ENCODE measurements around the gene GNG7.
A peak's percentile ranks its signal among the peaks of the same experiment; 100 is the strongest.

GNG7 gene

GRCh38 chr19:2702170-2703076 lies at the start of gene GNG7:
GNG7 (minus strand) TSS chr19:2702694; CDS start chr19:2520688, 182,006 bp downstream.
- peak; percentile 90 to 96 for DNase-seq

GRCh38 chr19:2751438-2751830 lies 48.9 kb upstream of the GNG7 start:
- no peak for DNase-seq

DNA sequence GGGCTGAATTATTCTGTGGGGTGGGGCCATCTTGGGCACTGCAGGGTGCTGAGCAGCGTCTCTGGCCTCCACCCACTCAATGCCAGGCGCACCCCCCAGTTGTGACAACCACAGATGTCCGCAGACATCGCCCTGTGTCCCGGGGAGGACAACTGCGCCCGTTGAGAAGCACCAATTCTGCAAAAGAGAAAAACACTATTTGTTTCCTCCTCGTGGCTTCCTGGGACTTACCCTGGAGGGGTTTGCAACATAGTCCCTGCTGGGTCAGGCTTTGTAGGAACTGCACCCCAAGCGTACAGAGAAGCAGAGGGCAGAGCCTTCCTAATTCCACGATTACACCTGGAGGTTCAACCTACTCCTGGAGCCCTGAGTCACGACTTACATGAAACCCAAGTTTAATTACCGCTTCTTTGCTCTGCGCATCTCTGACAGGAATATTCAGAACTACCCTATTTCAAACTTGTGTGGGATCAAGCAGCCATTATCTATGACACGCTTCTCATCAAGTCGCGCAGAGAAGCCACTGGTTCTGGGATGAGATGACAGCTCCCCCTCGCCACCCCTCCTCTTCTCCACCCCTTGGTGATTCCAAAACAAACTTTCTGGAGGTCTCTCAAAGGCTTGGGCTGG lies 48.4 kb upstream of the GNG7 start:
- peak; percentile 64 to 69 for DNase-seq

GRCh38 chr19:2747349-2747748 lies 44.9 kb upstream of the GNG7 start:
- no peak for DNase-seq

GRCh38 chr19:2744113-2744512 lies 41.6 kb upstream of the GNG7 start:
- DNase-seq: no peak

- no peak for DNase-seq
Observed at GRCh38 chr19:2743099-2743498, 40.6 kb upstream of the GNG7 start.

- DNase-seq: no peak
Observed at GRCh38 chr19:2740314-2740656, 37.8 kb upstream of the GNG7 start.

- peak; percentile 96 to 100 for DNase-seq
Observed at GRCh38 chr19:2739602-2740313, 37.3 kb upstream of the GNG7 start, which contains the start of gene SLC39A3. SLC39A3 (minus strand) TSS chr19:2740017; CDS start chr19:2737257, 2,760 bp downstream.

DNA sequence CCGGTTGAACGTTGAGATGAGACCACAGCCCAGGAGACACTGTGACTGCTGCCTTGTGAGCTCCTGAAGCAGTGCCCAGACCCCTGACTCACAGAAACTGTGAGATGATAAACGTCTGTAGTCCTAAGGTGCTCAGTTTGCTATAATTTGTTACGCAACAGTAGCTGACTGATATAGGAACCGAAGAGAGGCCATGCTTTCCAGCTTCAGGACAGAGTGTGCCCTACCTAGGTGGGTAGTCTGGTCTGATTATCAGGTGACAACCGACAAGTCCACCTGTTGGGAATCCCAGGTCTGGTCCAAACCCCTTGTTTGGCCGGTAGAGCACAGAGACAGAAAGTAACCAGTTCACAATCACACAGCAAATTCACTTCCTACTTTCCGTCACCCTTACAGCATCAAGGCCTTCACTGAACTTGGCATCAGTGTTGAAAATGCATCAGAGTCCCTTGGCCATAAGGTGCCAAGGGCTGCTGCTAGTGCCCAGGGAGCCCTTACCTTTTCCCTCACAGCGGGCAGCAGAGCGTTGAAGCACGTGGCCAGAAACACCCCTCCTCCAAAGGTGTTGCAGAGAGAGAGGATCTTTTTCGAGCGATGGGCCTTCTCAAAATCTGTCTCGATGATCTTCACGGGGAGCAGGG lies 34.2 kb upstream of the GNG7 start:
- DNase-seq: no peak

- DNase-seq: no peak
Observed at GRCh38 chr19:2735374-2735773, 32.9 kb upstream of the GNG7 start.

DNA sequence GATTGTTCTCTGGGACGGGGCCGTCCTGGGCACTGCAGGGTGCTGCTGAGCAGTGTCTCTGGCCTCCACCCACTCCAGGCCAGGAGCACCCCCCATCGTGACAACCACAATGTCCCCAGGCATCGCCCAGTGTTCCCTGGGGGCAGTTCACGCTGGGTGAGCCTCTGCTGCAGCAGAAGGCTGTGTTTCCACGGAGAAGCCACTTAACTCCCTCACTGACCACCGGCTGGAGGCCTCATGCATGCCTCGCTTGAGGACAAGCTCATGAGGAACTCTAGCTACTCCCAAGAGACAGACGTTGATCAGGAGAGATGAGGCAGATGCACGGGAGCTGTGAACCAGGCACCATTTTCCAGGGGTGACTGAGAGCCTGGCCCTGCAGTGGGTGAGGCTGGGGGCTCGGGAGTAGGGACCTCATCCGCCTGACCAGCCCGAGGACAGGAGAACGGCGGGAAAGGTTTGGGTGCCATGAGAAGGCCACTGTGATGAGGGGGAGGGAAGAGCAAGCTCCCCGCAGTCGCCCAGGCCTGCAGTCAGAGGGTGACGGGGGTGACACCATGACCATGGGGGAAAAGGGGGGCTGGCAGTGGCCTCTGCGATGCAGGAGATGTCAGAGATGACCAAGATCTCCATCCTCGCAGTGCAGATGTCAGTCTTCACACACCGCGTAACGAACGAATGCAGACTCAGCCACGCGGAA lies 32.2 kb upstream of the GNG7 start:
- no peak for DNase-seq

GRCh38 chr19:2733930-2734588 lies 31.6 kb upstream of the GNG7 start:
- no peak for DNase-seq

- no peak for DNase-seq
Observed at GRCh38 chr19:2732883-2733282, 30.4 kb upstream of the GNG7 start.

GRCh38 chr19:2732157-2732725 lies 29.7 kb upstream of the GNG7 start:
- no peak for DNase-seq

GRCh38 chr19:2731181-2731995 lies 28.9 kb upstream of the GNG7 start:
- DNase-seq: no peak

- no peak for DNase-seq
Observed at GRCh38 chr19:2729943-2730818, 27.7 kb upstream of the GNG7 start.

GRCh38 chr19:2728783-2729387 lies 26.4 kb upstream of the GNG7 start:
- DNase-seq: no peak

DNA sequence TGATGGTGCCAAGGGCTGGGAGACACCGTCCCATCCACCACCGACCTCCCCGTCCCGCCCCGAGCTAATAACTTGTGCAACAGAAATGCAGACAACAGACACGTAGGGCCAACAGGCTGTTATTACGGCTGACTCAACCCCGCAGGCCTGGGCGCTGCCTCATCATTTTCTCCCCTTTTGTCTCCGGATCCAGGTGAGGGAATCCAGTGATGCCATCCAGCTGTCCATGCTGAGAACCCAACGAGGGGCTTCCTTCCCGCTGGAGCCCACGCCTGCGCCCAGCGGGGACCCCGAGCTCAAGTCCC lies 25.1 kb upstream of the GNG7 start:
- DNase-seq: no peak

DNA sequence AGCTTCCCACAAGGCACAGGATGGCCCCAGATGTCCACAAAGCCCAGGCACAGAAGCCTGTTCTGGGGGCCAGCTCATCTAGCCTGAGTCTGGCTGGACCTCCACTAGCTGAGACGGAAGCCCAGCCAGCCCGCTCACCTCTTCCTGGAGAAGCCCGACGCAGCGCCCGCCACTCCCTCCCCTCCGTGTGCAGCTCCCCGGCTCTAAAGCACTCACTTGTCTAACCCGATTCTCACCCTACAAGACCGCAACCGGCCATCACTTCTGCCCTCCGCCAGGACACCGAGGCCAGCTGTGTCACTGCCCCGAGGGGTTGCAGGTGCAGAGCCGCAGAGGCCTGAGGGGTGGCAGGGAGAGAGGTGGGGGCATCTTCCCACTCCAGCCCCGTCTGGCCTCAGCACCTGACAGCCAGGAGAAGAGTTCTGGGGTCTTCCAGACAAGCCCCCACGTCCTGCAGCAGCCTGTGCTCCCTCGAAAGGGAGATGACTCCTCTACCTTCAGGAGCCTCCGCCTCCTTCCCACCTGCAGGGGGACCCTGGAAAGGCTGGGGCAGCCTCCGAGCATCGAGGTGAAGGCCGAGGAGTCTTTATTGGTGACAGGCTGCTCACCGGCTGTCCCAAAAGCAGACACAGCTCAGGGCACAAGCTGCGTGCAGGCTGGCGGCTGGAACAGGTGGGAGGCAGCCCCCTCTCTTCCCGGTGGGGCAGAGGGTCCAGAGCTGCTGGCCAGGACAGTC lies 24.6 kb upstream of the GNG7 start:
- DNase-seq: no peak

Measured in inflammatory macrophage treated with lipopolysaccharide for 1 hour (primary cell).